ENCODE data around the gene FCGR1A.
"Not testable (repeated sequence)": the region's sequence is repeated elsewhere in the genome, so short reads cannot be mapped to it uniquely, and the experiment has no call there.

DNA sequence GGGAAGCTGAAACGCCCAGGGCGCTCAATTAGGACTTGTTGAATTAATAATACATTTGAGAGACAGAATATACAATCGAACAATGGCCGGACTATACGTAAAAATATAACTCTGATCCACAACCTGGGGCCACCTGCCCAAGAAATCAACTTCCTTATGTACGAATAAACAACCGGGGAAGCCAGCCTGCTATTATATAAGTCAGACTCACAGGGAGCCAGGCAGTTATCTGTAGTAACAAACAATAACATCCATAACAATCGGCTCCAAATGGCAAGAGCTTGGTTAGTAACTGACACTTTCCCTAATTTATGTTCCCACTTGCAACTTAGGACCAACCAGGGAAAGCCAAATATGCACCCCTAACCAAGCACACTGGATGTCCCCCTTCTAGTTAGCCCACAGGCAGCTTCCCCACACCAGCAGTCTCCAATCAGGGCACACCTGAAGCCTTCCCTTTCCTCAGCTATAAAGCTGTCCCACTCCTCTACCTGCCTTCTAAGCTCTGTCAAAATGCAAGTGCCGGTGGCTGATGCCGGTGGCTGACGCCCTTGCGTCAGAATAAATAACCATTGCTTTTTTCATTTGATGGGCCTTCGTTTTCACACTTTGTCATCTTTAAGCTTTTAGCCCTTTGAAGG, 41.8 kb upstream of the FCGR1A start:
- TF ChIP-seq, protein P1, sequence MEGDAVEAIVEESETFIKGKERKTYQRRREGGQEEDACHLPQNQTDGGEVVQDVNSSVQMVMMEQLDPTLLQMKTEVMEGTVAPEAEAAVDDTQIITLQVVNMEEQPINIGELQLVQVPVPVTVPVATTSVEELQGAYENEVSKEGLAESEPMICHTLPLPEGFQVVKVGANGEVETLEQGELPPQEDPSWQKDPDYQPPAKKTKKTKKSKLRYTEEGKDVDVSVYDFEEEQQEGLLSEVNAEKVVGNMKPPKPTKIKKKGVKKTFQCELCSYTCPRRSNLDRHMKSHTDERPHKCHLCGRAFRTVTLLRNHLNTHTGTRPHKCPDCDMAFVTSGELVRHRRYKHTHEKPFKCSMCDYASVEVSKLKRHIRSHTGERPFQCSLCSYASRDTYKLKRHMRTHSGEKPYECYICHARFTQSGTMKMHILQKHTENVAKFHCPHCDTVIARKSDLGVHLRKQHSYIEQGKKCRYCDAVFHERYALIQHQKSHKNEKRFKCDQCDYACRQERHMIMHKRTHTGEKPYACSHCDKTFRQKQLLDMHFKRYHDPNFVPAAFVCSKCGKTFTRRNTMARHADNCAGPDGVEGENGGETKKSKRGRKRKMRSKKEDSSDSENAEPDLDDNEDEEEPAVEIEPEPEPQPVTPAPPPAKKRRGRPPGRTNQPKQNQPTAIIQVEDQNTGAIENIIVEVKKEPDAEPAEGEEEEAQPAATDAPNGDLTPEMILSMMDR (optimal IDR thresholded peaks at IDR 0.05 in 1 of 3, IDR thresholded peaks at IDR 0.05 in 1 of 3, conservative IDR thresholded peaks at IDR 0.05 in 1 of 3; ENCODE audit: extremely low read depth in 1 of 3, insufficient read depth in 2 of 3, low read length in 3 of 3): not testable (repeated sequence)
- TF ChIP-seq EZH2 (IDR thresholded peaks at IDR 0.05; ENCODE audit: low read length): not testable (repeated sequence)
